CD4-positive, alpha-beta T cell treated with Interferon gamma for 1 hour (primary cell): ENCODE data around the gene CELF2.

Experiments used
- DNase-seq: peaks from one replicate; pipeline ENCODE4 v3.0.0-alpha.2; 2020

The CELF2 gene

GRCh38 chr10:11206676-11207559 is 189.2 kb downstream of the CELF2 start:
- DNase-seq = no peak

DNA sequence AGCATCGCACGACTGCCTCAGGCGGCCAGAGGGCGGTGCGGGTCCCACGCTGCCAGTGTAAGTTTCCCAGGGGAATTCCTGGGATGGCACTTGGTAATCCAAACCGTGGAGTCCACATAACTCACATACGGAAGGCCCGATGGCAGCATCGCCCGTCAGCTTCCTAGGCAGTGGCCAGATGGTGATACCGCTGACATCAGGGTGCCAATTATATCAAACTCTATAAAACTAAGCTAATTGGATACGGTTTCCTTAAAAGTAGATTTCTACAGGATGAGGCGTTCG is 189.8 kb downstream of the CELF2 start:
- no peak for DNase-seq

GRCh38 chr10:11208243-11208642 is 190.6 kb downstream of the CELF2 start:
- DNase-seq = no peak

GRCh38 chr10:11208908-11209829 is 191.5 kb downstream of the CELF2 start:
- DNase-seq = no peak

- no peak for DNase-seq
These were observed 192.1 kb downstream of the CELF2 start for GRCh38 chr10:11209830-11210181.

DNA sequence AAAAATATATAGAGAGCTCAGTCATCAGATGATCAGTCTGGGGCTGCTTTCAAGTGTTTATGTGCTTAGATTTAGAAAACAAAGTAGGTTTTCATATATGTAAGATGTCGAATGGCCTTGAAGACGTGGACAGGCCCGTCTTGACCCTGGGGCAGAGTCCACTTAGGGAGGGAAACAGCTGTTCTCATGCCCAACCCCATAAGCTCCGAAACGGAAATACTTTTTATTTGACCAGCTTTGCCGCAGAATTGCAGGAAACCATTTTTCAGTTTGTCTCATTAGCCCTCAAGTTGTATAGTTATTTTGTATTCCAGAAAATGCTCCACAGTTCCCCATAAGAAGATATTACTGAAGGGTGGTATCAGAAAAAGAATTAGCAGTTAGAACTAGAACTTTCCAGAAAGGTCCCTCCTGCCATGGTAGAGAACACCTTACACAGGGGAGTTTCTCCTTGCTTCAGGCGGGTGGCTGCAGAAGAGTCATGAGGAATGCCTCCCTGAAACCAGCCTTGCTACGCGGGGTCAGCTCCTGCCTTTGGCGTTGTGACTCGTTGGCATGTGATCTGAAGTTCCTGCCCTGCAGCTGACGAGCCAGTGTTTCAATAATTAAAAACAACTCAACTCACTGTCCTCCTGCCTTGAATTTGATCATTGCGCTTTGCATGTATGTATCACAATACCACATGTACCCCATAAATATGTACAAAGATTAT is 192.7 kb downstream of the CELF2 start:
- no peak for DNase-seq

GRCh38 chr10:11212288-11213085 is 194.8 kb downstream of the CELF2 start:
- no peak for DNase-seq

DNA sequence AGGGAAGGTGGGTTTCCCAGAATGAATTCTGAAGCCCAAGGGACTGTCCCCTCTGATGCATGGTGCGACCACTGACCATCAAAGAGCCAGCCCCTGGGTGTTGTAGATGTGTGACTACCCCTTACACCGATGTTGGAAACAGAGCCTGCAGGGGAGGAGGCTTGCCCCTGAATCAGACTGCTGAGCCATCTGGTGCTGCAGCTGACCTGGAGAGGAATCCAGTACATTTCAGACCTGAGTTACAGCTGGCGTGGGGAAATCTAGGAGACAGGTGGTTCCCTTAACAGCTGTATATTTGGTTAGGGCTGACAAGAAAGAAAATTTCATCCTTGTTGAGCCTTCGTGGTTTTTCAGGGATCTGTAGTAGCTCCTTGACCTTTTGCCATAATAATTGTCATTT is 195.5 kb downstream of the CELF2 start:
- DNase-seq = no peak

- DNase-seq = no peak
These were observed 196.7 kb downstream of the CELF2 start for GRCh38 chr10:11214407-11214806.

DNA sequence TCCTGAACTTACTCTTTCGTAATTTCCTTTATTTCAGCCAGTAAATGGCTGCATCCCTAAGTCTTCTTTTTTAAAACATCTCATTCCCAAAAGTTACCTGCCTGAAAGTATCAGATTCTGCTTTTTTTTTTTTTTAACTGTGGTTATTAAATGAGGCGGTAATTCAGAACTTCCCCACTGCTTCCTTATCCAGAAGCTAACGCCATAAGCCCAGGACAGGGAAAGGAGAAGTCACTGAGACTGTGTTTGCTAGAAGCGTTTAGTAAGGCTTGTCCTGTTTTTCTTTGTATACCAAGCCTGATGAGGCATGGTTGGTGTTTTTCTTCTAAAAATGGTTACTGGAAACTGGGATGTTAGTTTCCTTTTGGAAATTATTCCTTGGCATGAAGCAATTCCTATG is 197.8 kb downstream of the CELF2 start:
- DNase-seq = no peak

DNA sequence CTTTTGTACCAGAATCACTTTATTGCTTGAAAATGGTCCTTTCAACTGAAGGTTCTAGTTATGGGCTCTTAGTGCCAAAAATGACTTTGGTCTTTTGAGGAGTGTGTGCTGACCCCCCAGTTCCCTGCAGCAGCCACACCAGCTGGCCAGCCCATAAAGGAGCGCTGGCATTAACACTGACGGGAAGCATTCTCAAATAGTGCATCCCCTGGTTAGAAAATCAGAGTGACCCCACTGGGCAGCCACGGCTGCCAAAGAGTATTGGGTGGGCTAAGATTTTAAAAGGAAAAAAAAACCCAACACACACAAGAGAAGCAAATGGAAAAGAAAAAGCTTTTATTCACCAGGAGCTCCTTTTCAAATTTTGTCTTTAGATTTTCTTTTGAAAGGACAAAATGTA is 199.8 kb downstream of the CELF2 start:
- no peak for DNase-seq

DNA sequence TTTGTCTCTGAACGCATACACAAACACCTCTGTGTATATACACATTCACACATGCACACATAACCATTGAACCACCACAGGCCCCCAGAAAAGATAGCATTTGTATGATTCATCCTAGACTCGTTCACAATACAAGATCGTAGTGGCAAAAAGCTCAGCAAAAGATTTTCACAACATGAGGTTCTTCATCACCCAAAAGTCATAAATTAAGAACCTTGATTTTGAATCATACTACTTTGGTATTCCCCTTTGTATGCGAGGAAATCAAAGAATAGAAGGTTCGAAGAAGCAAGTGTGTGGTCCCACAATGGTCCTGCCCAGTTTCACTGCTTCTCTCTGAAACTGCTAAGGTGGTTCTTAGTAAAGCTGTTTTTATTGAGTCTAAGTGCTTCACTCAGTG is 200.7 kb downstream of the CELF2 start:
- no peak for DNase-seq

DNA sequence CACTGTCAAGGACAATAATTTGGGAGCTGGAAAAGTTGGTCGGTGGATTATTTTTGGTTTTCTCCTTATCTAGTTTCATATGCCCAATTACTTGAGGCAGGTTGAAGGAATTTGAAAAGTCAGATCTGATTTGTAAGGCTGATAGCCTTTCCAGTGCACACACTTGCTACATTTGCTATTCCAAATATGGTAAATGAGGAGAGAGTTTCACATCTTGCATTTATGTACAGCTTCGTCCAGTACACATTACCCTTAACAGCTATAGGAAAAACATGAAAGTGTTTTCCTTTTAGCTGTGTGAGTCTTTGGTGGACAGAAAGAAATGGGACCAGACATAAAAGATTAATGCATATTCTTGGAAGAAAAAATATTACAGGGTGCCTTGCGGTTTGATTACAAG is 201.8 kb downstream of the CELF2 start:
- no peak for DNase-seq

GRCh38 chr10:11223081-11223480 is 205.4 kb downstream of the CELF2 start:
- DNase-seq = no peak

DNA sequence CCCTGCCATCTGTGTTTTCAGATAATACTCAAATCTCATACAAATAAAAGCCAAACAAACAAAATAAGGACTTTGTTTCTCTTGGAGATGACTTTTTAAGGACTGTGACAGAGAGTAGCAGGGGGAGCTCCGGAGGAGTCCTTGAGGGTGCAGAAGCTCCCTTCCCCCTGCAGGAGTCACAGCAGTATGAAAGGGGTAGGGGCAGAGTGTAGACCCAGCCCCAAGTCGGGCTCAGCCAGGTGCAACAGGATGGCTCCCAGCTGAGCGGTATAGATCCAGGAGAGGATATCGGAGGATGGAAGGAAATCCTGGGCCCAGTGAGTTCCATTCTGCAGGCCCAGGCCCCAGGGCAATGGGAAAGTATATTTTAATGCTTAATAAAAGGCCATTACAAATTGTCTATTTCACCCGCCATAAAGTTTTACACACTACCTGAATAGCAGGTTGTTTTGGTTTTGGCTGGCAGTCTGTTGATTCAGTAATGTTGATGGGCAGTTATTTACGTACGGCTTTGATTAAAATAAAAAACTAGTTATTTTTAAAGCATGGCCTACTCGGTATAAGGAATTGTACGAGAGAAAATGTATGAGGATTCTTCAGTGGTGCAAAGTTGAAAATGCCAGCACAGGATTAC is 206.0 kb downstream of the CELF2 start:
- no peak for DNase-seq

DNA sequence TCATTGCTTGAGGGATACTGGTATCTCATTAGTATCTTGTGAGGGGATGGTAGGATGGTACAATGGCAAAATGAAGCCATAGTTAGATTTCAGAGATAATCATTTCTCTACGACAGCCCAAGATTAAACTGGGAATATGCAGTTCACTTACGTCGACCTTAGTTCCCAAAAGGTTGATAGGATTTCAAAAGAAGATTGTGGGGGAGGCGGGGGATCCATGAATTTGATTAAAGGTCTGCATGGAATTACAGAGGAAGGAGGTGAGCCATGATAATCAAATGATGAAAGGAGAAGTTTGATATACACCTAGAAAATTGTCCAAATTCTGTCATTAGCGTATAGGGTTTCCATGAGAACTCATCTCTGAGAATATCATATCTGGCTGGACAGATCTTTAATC is 206.6 kb downstream of the CELF2 start:
- DNase-seq = no peak

- no peak for DNase-seq
These were observed 207.2 kb downstream of the CELF2 start for GRCh38 chr10:11224792-11225416.

- peak; percentile 69 for DNase-seq
These were observed 208.3 kb downstream of the CELF2 start for GRCh38 chr10:11225935-11226334.

DNA sequence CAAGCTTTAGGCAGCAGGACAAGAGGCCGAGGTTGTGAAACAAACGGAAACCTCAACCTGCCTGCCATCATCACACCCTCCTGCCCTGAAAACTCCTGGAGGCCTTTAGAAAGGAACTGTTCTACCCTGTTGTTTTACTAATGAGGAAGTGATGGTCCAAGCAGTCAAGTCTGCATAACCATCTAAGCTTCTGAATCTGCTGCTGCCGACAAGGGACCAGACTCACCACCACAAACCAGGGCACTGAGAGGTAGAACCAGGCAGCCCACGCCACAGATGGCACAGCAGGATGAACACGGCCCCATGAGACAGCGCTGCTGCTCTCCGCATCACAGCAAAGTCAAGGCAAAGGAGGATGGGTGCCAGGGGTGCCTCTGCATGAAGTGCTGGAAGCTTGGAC is 209.4 kb downstream of the CELF2 start:
- DNase-seq = peak; percentile 31

GRCh38 chr10:11229893-11230292 is 212.2 kb downstream of the CELF2 start:
- no peak for DNase-seq

DNA sequence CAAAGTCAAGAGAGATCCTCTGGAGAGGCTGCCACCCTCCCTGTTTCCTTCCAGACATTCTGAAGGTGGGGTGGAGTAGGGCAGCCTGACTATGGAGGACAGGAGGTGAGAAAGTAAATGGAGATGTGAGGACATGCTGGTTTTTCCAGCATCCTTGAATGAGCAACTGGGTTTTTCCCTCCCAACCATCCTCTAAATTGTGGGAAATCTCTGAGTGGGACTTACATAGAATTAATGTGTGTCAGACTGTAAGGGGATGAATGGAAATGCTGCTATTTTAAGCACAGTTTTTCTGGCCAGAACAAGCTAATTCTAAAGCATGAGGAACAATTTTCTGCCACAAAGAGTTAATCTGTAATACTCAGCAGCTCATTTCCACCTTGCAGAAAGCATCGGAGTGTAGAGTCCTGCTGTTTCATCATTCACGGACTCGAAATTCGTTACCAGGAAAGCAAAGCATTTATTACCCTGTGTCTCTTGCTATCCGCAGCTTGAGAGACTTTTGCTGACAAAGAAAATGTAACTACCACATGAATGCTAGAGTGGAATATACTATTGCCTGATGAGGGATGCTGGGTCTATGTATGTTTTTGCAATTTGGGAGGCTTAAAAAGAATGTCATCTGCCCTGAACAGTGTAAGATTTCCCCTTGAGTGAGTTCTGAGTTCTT is 213.0 kb downstream of the CELF2 start:
- DNase-seq = no peak
